ENCODE data around the gene BACH2.
"Not testable (repeated sequence)": the region's sequence is repeated elsewhere in the genome, so short reads cannot be mapped to it uniquely, and the experiment has no call there.

BACH2 gene

DNA sequence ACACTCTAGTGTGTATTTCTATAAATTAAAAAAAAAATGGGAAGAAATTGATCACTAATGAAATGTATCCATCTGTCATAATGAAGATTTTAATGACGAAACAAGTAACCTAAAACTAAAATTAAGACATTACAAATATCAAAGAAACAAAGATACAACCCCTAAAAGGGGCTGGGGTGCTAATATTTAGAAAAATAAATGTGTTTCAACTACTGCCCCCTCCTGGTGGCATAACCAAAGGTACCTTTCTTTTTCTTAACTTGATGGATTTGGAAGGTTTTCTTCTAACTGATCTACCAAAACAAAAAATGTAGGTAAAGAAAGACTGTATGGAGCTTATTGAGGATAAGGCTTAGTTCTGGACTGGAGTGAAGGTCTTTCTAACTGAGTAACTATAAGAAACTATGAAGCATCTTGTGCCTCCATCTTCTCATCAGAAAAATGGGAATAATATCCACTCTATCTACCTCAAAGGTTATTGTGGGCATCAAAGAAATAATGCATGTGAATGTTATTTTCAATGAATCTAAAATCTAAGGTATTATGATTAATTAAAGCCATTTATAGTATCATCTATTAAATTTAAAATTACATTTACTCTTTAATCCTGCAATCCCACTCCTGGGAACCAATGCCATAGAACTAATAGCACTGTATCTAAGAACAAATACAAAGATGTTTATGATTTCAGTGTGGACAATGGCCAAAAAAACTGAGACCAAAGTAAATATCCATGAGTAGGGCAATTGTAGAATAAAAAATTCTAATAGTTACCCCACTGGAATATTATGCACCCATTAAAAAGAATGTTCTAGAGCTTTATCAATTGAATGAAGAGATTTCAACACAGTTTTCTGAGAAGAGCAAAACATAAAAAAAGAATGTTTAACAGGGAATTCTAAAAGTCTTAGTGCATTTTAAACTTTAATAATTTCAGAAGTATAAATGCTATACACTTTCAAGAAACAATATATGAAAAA, 117.2 kb downstream of the BACH2 start:
- DNase-seq, result peak; percentile 65

DNA sequence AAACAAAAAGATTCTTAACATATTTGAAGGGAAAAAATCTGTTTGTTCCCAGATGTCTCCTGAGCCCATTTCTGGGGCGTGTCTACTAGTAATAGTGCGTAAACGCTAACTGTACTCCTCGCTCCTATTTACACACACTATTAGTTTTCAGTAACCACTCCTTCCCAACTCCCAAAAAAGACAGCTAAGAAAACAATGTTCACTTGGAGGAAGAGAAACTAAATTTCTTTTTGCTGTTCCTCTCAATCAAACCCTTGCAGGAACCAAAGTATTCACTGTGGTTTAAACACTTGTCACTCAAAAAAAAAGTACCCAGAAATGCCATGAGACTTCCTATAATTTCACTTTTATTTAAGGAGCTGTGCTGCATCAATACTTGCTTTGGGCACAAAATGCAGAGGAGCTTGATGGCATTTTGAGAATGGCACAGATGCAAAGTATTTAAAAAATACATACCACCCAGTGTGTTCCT, 118.2 kb downstream of the BACH2 start:
- DNase-seq, result no peak

DNA sequence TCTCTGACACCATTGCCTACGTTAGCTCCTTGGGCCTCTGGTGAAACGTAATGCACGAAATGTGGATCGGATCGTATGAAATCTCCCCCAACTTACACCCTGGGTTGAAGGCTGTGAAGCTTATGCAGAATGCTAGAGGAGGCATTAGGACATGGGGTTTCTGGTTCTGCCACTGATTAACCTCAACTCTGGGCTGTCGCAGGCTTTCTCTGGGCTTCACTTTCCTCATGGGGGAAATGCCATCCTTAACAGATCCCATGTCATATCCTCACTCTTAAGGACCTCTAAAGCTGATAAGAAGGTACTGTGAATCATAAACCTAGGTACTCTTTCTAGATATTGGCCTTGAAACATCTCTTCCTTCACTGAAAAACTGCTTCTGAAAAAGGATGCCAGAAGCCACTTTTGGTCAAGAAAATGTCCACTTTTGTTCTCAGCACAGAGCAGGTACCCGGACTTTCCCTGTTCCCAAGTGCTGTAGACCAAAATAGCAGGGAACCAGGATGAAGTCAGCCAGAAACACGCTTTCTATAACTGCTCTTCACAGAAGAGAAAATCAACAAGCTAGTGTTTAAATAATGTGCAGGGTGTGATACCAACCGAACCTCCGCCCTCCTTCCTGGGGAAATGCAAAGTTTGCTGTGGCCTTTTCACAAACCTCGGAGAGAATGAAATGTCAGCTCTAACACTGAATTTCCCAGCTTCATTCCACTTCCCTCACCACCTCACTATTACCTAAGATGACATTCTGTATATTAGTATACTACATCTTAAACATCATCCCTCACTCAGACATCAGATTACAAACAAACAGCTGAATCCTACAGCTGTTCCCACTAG, 118.9 kb downstream of the BACH2 start:
- no peak for DNase-seq

DNA sequence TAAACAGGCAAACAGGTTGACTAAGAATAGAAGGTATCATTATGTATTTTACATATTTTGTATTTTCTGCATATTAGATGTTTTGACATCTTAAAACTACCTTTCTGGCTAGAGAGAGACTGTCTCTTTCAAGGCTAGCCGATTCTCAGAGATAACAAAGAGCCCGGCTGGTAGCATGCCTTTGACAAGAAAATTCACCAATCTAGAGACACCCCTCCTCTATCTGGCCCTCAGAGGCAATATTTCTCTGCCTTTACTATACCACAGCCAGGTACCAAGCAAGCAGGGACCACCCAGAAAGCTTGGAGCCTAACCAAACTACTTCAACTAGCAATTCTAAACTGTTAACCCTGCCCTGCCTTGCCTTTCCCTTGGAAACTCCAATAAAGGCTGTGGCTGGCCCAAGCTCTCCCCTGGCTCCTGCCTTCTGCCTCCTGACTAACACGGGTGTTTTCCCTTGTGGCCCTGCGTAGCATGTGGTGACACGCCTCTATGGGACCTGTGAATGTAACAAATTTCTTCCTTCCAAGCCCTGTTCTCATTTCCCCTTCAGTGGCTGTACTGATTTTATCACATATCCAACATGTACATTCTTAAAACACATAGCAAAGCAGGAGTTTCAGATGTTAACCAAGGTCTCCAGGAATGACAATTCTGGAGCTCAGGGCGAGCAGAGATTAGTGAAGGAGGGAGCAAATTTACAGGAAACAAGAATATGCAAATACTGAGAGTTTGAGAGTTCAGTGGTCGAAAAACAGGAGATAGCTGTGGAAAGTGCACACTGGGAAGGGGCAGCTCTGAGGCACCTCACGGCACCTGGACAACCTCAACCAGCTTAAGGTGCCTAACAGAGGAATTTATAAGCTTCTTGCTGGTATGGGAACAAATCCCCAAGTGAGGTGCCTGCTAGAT, 120.8 kb downstream of the BACH2 start:
- no peak for DNase-seq

DNA sequence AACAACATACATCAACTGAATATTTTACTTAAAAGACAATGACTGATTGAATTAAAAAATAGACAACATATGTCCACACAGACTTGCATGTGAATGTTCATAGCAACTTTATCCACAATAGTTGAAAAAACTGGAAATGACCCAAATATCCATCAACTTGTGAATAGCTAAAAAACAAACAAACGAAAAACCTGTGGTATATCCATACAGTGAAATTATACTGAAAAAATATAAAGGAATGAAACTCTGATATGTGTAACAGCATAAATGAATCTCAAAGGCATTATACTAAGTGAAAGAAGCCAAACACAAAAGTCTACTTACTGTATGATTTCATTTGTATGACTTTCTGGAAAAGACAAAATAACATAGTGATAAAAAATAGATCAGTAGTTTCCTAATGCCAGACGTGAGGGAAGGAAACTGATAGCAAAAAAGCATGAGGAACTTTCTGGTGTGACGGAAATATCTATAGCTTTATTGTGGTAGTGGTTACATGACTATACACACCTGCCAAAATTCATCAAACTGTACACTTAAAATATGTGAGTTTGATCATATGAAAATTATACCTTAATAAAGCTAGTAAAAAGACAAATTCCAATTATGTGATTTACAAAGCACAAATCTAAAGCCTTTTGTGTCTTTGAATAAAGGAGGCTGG, 123.2 kb downstream of the BACH2 start:
- DNase-seq, result no peak

DNA sequence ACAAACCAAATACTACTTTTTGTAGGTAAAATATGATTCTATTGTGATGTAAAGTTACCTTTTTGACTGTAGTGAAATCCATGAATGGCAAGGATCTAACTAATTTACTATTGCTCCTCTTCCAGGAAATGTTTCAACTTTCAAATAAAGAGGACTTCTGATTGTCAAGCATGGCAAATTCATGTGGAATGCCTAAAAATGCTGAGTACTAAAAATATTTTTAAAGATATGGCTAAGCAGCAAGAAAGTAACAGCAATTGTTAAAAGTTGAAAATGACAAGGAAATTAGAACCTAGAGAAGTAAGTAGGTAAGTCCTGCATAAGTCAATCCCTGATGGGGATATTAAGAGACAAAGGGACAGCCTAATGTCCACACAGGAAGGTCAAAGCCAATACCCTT, 126.0 kb downstream of the BACH2 start:
- DNase-seq, result no peak

DNA sequence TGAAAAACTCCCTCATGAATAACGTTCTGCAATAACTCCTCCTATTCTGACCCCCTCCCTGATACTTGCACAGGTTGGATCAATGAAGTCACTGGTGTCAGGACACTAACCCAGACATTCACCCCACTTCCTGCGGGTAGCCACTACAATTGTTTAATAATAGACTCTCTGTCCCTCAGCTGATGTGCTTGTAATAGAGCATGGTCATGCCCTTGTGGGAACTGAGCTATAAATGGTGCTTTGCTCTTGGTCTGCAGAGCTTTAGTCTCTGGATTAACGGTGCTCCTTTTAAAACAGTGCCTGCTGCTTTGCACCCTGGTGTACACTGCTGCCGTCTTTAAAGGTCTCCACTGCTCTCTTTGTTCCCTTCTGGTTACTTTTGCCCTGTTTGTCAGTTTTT, 127.3 kb downstream of the BACH2 start:
- DNase-seq, result no peak

DNA sequence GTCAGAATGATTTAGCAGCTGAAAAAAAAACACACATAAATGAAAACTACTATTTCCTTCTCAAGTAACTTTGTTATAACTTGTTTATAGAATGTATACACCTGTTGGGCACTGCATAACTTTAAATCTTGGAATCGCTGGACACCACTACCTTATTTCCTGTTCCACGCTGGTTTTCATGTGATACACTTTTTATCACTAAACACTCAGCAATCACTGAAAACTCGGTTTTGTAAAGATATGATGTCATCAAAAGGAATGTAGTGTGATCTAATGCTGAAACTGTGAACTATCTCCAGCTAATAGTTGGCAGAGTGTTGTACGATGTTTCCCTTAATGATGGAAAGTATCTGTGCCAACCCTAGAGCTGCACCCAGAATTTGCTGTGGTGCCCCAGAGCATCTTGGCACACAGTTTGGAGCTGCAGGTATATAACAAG, 127.9 kb downstream of the BACH2 start:
- peak; percentile 23 for DNase-seq

DNA sequence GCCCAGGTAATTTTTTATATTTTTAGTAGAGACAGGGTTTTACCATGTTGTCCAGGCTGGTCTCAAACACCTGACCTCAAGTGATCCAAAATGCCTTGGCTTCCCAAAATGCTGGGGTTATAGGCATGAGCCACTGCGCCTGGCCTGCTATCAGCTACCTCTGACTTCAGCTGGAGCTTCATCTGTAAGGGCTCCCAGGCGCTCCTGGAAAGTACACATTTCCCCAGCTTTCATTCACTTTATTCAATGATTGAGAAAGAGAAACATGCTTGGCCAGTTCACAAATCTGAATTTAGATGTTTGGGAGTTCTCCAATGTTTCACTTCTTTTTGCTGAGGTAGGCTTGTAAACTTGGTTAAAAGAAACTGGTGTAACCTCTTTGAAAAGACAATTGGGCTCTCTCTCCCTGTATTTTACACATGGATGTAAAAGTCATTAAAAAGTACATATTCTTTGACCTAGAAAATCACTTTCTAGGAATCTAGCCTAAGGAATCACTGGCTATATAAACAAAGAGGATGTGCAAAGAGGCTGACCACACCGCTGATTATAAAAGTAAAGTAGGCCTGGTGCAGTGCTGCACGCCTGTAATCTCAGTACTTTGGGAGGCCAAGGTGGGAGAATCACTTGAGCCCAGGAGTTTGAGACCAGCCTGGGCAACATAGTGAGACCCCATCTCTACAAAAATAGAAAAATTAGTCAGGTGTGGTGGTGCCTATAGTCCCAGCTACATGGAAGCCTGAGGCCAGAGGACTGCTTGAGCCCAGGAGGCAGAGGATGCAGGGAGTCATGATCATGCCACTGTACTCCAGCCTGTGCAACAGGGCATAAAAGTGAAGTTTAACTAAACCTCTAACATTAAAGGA, 128.9 kb downstream of the BACH2 start:
- no peak for DNase-seq

DNA sequence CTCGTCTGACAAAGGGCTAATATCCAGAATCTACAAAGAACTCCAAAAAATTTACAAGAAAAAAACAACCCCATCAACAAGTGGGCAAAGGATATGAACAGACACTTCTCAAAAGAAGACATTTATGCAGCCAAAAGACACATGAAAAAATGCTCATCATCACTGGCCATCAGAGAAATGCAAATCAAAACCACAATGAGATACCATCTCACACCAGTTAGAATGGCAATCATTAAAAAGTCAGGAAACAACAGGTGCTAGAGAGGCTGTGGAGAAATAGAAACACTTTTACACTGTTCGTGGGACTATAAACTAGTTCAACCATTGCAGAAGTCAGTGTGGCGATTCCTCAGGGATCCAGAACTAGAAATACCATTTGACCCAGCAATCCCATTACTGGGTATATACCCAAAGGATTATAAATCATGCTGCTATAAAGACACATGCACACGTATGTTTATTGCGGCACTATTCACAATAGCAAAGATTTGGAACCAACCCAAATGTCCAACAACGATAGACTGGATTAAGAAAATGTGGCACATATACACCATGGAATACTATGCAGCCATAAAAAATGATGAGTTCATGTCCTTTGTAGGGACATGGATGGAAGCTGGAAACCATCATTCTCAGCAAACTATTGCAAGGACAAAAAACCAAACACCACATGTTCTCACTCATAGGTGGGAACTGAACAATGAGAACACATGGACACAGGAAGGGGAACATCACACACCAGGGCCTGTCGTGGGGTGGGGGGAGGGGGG, 130.3 kb downstream of the BACH2 start:
- DNase-seq, result not testable (repeated sequence)

DNA sequence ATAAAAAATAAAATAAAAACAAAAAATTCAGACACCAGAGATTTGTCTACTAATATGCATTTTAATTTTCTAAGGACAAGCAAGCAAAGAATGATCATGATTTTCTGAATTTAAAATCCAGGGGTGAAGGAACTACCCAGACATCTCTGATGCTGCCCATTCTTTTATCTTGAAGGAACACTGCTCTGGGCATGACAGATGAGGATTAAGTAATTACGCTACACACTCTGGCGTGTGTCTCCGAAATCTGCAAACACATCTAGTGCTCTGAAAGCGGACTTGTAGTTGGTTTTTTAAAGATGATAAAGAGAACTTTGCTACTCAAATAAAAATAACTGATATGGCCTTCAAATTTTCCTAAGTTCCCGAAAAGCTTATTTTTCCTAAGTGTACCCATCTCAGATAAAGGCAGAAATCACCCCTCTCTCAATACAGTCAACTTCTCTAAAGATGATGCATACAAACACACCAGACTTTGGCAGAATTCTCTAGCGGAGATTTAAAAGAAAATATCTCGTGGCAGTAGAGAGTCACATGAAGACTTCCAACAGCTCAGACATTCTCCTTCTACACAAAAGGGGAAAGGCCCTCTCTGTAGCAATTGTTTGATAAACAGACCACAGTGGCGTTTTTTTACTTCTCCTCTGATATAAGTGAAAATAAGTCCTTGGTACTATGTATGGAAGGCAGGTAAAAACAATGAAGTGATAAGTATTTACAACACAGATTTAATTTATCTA, 133.8 kb downstream of the BACH2 start:
- peak; percentile 91 for DNase-seq

DNA sequence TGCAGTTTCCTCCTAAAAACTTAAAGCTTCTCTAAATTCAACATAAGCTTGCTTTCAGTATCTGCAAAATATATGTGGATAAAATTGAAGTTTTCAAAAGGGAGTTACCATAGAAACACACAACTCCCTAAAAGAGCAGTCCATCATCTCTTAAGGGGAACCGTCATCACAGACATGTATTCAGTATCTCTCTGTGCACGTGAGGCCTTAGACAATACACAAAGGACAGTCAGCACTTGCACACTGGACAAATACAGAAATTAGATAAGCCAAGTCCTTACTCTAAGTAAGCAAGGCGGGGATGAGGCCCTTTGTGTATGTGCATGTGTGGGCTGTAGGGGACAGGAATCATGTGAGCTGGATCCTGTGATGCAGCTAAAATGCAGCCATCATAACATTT, 136.6 kb downstream of the BACH2 start:
- peak; percentile 94 for DNase-seq

DNA sequence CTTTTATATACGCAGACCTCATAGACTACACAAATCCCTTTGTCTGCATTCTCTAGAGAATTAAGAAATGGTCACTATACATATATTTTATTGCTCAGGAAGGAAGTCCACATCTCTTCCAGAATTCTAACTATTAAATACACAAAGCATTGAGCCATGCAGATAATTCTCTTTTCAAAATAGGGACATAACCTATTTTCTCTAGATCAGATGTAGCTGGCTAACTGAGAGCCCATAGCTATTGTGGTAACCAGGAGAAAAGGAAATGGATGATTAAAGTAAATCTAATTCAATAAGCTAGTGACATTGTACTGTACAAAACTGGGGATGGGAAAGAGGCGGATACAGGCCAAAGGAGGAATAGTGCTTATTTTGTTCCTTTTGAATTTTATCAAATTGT, 137.2 kb downstream of the BACH2 start:
- DNase-seq, result no peak

DNA sequence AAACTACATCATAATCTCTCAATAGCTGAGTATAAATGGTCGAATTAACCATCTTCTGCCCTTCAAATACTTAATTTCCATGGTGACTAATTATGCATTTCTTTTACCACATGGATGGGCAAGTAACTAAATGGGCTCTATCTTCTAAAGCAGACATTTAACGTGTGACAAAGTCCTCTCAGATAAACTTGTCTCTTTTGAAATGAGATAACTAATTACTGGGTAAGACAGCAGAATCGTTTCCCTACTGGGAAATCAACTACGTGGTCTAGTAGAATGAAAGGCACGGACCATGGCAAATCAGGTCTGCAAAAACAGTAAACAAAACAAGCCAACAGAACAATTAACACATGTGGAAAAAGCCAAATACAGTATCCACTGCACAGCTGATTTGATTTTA, 137.7 kb downstream of the BACH2 start:
- DNase-seq, result peak; percentile 87

DNA sequence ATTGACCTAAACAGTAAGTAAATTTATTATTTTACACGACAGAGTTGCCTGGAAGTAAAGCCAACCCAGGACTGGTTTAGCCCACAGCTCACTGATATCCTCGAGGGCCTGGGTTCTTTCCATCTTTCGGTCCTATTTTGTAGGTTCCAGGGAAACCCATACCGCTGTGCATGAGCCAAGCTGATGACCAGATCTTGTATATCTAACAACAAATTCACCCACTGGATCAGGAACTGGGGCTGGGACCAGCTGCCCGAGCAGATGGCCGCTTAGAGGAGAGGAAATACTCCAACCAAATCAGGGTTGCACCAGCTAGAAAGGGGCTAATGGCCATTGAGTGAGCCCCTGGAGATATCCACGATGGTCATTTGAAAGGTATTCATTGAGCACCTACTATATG, 139.2 kb downstream of the BACH2 start:
- no peak for DNase-seq

DNA sequence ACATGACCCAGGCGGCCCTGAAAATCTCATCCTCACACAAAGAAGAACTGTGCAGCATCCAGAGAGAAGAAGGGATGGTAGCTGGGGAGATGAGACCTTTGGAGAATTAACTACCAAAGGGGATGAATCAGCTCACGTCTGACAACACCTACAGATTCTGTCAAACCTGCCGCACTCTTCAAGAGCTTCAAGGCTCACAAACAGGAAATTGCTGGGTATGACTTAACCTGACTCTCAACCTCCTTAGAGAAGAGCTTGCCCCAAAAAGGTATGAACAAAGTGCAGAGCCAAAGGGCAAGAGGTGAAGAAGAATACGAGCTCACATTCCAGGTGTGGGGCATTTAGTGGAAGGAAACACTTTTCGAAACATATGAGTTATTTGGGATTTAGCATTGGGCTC, 139.8 kb downstream of the BACH2 start:
- DNase-seq, result no peak

DNA sequence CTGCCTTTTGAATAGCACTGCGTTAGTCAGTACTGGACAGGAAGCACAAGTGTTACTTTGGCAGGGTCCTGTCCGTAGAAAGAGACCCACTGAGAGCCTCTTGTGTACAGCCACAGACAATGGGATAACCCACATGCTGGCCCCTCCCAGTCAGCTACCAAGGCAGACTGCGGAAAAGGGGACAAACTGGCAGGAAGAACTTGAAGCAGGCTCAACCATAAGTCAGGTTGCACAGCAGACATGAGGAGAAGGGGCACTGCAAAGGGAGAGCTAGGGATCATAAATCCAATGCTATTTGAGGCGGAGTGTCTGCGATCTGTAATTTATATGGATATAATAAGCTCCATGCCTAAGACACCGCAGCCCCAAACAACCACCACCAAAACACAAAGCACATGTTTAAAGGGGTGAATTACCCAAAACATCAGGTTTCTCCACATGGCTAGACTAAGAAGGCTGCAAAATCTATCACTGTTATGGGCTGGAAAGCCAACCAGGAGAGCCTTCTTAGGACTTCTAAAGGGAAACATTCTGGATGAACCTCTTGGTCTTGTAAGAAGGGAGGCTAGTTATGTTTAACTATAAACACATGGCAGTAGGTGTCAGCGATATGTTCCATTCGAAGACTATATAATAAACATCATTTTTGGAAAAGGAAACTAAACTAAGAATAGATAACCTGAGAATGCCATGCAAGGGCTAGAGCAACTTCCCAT, 141.7 kb downstream of the BACH2 start:
- no peak for DNase-seq

DNA sequence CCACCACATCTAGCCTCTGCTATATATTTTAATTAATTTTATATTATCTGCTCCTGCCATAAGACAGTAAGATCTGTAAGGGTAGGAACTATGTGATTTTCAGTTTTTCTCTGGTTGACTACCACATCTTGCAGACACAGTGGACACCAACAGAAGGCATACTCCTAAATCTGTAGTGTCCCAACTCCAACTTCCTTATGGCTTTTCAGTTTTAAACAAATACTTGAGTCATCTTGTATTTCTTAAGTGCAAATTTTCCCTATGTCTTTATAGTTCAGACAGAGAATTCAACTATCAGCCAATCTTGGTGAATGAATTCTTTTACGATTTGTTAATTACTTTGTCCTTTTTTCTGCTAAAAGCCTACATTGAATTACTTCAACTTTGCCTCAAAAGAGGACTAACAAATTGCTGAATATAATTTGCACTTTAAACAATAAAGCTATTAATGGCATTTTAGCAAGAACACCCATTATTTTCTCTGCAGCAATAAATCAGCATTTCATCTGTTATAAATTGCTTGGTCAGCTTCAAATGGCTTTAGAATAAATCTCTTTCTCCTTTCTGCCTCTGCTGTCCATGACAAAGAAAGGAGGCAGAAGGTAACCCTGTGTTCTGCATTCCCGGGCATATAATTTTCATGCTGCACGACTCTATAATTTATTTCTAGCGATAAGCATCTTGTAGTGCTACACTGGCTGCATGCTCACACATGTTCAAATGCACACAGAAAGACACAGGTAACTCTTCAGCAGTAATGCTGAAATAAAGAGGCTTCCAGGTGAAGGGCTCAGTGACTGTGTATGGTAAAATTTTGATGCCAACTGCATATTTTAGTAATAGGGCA, 144.8 kb downstream of the BACH2 start:
- DNase-seq, result no peak
